A549 (cell line): ENCODE measurements around the gene NPSR1.
"Not testable (repeated sequence)": the region's sequence is repeated elsewhere in the genome, so short reads cannot be mapped to it uniquely, and the experiment has no call there.

Experiments
- CHD4 ChIP-seq: fragments of 200-600 bp; sonication (generic); IDR thresholded peaks from 2 replicates; pipeline ENCODE4 v1.6.1; 2016; ENCODE audit warnings: antibody characterized with exemption, mild to moderate bottlenecking, borderline replicate concordance
- FOSL2 ChIP-seq, 2 experiments: fragments of 450-650 bp in 1 of 2; fragments of >200 bp in 1 of 2; sonication (Bioruptor Twin) in 1 of 2; formaldehyde crosslinking; IDR thresholded peaks; 2 replicates each; pipeline versions ENCODE4 v1.5.0 to v1.6.1; 2016 to 2020; ENCODE audit warnings: mild to moderate bottlenecking in 1 of 2, moderate library complexity in 1 of 2
- HDAC2 ChIP-seq: fragments of 200-600 bp; sonication (generic); IDR thresholded peaks from 2 replicates; pipeline ENCODE4 v1.6.1; 2016
- KDM1A ChIP-seq: fragments of 200-600 bp; sonication (generic); IDR thresholded peaks from 2 replicates; pipeline ENCODE4 v1.6.1; 2016; ENCODE audit warnings: low read depth, mild to moderate bottlenecking
- MAFK ChIP-seq: fragments of 450-650 bp; IDR thresholded peaks from 2 replicates; pipeline ENCODE4 v1.6.1; 2014; ENCODE audit not compliant: partially characterized antibody
- PHF8 ChIP-seq: fragments of 200-600 bp; sonication (generic); IDR thresholded peaks from 2 replicates; pipeline ENCODE4 v1.6.1; 2016; ENCODE audit warnings: low read depth, mild to moderate bottlenecking, antibody characterized with exemption, moderate library complexity, borderline replicate concordance
- POLR2A ChIP-seq: IDR thresholded peaks from 2 replicates; pipeline ENCODE4 v1.6.1; 2012; ENCODE audit warnings: mild to moderate bottlenecking, low read length
- POLR2AphosphoS2 ChIP-seq: conservative IDR thresholded peaks from 2 replicates; pipeline ENCODE4 v1.6.1; 2012; ENCODE audit warnings: low read length, improper control_type of control experiment, inconsistent platforms
- ZFP36 ChIP-seq: fragments of 450-650 bp; IDR thresholded peaks from 2 replicates; pipeline ENCODE4 v1.6.1; 2014; ENCODE audit warnings: borderline replicate concordance; ENCODE audit not compliant: partially characterized antibody
- TF ChIP-seq, protein P1 (sequence below): fragments of 200-600 bp; sonication (generic); IDR thresholded peaks from 2 replicates; pipeline ENCODE4 v1.6.1; 2016; ENCODE audit warnings: antibody characterized with exemption, mild to moderate bottlenecking, moderate library complexity
- TF ChIP-seq, protein P2 (sequence below): fragments of >200 bp; sonication (Bioruptor Twin); formaldehyde crosslinking; IDR thresholded peaks from 3 replicates; pipeline ENCODE4 v1.5.1; 2016
- TF ChIP-seq, protein P3 (sequence below): IDR thresholded peaks from 2 replicates; pipeline ENCODE4 v1.6.1; 2012

DNA sequence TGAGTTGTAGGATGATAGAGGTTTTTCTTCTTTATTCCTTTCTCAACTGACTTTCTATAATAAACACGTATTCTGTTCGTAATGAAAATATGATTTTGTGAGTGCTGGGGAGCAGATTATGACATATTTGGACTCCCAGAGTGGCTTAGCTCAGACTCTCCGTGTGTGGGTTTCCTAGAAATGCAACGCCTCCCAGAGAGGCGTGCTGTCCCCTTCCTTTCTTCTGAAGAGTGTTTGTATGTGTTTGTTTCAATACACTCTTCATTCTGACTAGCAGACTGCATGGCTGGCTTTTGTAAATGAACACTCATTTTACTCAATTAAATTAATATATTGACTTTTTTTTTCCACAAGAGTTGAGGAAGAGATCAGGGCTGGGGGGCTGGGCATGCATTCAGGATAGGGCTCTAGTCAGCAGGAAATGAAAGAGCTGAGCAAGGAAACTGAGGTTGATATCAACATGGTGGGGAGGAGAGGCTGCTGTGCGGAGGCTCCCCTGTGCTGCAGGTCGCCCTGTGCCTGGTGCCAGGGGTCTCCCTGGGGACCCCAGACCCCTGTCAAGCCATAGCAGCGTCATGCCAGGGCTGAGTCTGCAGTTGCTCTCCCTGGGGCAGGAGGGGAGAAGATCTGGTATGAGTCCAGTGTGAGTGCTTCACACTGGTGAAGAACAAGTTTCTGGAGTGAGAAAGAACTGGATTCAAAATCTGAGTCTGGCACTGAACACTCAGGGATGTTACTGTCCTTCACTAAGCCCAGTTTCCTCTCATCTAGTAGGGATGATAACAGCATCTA is 221.1 kb downstream of the NPSR1 start:
- not testable (repeated sequence) for TF ChIP-seq ZFP36; FOSL2 (IDR thresholded peaks at IDR 0.05); FOSL2 (CRISPR knock-in tag; IDR thresholded peaks at IDR 0.05); HDAC2; POLR2A; KDM1A; MAFK; PHF8; CHD4; POLR2AphosphoS2
- TF ChIP-seq, protein P1, sequence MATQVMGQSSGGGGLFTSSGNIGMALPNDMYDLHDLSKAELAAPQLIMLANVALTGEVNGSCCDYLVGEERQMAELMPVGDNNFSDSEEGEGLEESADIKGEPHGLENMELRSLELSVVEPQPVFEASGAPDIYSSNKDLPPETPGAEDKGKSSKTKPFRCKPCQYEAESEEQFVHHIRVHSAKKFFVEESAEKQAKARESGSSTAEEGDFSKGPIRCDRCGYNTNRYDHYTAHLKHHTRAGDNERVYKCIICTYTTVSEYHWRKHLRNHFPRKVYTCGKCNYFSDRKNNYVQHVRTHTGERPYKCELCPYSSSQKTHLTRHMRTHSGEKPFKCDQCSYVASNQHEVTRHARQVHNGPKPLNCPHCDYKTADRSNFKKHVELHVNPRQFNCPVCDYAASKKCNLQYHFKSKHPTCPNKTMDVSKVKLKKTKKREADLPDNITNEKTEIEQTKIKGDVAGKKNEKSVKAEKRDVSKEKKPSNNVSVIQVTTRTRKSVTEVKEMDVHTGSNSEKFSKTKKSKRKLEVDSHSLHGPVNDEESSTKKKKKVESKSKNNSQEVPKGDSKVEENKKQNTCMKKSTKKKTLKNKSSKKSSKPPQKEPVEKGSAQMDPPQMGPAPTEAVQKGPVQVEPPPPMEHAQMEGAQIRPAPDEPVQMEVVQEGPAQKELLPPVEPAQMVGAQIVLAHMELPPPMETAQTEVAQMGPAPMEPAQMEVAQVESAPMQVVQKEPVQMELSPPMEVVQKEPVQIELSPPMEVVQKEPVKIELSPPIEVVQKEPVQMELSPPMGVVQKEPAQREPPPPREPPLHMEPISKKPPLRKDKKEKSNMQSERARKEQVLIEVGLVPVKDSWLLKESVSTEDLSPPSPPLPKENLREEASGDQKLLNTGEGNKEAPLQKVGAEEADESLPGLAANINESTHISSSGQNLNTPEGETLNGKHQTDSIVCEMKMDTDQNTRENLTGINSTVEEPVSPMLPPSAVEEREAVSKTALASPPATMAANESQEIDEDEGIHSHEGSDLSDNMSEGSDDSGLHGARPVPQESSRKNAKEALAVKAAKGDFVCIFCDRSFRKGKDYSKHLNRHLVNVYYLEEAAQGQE, result not testable (repeated sequence)
- TF ChIP-seq, protein P2, sequence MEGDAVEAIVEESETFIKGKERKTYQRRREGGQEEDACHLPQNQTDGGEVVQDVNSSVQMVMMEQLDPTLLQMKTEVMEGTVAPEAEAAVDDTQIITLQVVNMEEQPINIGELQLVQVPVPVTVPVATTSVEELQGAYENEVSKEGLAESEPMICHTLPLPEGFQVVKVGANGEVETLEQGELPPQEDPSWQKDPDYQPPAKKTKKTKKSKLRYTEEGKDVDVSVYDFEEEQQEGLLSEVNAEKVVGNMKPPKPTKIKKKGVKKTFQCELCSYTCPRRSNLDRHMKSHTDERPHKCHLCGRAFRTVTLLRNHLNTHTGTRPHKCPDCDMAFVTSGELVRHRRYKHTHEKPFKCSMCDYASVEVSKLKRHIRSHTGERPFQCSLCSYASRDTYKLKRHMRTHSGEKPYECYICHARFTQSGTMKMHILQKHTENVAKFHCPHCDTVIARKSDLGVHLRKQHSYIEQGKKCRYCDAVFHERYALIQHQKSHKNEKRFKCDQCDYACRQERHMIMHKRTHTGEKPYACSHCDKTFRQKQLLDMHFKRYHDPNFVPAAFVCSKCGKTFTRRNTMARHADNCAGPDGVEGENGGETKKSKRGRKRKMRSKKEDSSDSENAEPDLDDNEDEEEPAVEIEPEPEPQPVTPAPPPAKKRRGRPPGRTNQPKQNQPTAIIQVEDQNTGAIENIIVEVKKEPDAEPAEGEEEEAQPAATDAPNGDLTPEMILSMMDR, result not testable (repeated sequence)
- TF ChIP-seq, protein P3, sequence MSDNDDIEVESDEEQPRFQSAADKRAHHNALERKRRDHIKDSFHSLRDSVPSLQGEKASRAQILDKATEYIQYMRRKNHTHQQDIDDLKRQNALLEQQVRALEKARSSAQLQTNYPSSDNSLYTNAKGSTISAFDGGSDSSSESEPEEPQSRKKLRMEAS, result not testable (repeated sequence)
